DND-41 (cell line): Measurements from ENCODE around the gene ATP6V0B.

ENCODE experiments used
- ATAC-seq: fragments of 200-7000 bp; cut with Tn5 transposase; 3 replicates; pipeline ENCODE4 v1.9.1; 2021; ENCODE audit warnings: low read depth; ENCODE audit not compliant: insufficient read depth
- DNase-seq: peaks from one replicate; pipeline ENCODE4 v3.0.0-alpha.2; 2020
- H2AFZ ChIP-seq: 2 replicates; pipeline ENCODE4 v1.6.0; 2012; ENCODE audit warnings: low read depth, low read length
- H3K27ac ChIP-seq: 2 replicates; pipeline ENCODE4 v1.5.1; 2012; ENCODE audit warnings: low read length, inconsistent platforms
- H3K27me3 ChIP-seq: fragments of 200-600 bp; sonication (generic); 2 replicates; pipeline ENCODE4 v1.6.0; 2012; ENCODE audit warnings: low read length, mild to moderate bottlenecking, inconsistent platforms; ENCODE audit not compliant: insufficient read depth, poor library complexity
- H3K36me3 ChIP-seq: 2 replicates; pipeline ENCODE4 v1.5.1; 2012; ENCODE audit warnings: low read length, inconsistent platforms; ENCODE audit not compliant: insufficient read depth
- H3K4me1 ChIP-seq: 2 replicates; pipeline ENCODE4 v1.5.1; 2012; ENCODE audit warnings: mild to moderate bottlenecking, low read length; ENCODE audit not compliant: insufficient read depth
- H3K4me2 ChIP-seq: 2 replicates; pipeline ENCODE4 v1.6.0; 2012; ENCODE audit warnings: mild to moderate bottlenecking, moderate library complexity, low read length, inconsistent platforms; ENCODE audit not compliant: insufficient read depth
- H3K4me3 ChIP-seq, 2 experiments: fragments of 200-600 bp in 1 of 2; shearing (Covaris generic) in 1 of 2; 2 replicates each; pipeline ENCODE4 v1.5.1; 2012 to 2016; ENCODE audit warnings: inconsistent platforms in 2 of 2, low read length in 2 of 2, mild to moderate bottlenecking in 2 of 2, low read depth in 1 of 2, moderate library complexity in 1 of 2
- H3K79me2 ChIP-seq: 2 replicates; pipeline ENCODE4 v1.6.0; 2012; ENCODE audit warnings: low read length, inconsistent platforms; ENCODE audit not compliant: insufficient read depth
- H3K9ac ChIP-seq: 2 replicates; pipeline ENCODE4 v1.6.0; 2012; ENCODE audit warnings: low read depth, mild to moderate bottlenecking, inconsistent platforms, low read length, moderate library complexity
- H3K9me3 ChIP-seq: 2 replicates; pipeline ENCODE4 v1.5.1; 2012; ENCODE audit warnings: low read length, moderate library complexity, mild to moderate bottlenecking, inconsistent platforms; ENCODE audit not compliant: insufficient read depth, severe bottlenecking
- H4K20me1 ChIP-seq: 2 replicates; pipeline ENCODE4 v1.6.0; 2012; ENCODE audit warnings: low read length; ENCODE audit not compliant: insufficient read depth
- CTCF ChIP-seq: IDR thresholded peaks from 2 replicates; pipeline ENCODE4 v1.5.1; 2012; ENCODE audit warnings: borderline replicate concordance, low read length, moderate library complexity, mild to moderate bottlenecking; ENCODE audit not compliant: poor library complexity, severe bottlenecking; ENCODE audit errors: extremely low read depth
- EZH2 ChIP-seq: IDR thresholded peaks from 3 replicates; pipeline ENCODE4 v1.6.1; 2012; ENCODE audit warnings: borderline replicate concordance, low read depth, mild to moderate bottlenecking, moderate library complexity, low read length, inconsistent platforms; ENCODE audit not compliant: severe bottlenecking

Gene ATP6V0B

DNA sequence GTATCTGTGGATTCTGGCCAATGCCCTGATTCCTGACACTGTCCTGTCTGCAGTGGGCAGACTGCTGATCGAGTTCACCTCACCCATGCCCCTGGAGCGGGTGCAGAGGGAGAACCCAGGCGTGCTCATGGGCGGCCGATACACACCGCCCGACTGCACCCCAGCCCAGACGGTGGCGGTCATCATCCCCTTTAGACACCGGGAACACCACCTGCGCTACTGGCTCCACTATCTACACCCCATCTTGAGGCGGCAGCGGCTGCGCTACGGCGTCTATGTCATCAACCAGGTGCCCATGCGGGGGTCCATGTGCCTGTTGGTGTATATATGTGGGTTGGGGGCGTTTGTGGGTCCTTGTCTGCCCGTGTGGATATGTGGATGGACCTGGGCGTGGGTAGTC, 6.9 kb downstream of the ATP6V0B start:
- Histone ChIP-seq H2AFZ (no peak overlapping the region), H3K9ac (no peak overlapping the region), H4K20me1 (peaks cover 20% of the 10 kb centered on the region), H3K79me2 (peaks cover 6% of the 10 kb centered on the region), H3K4me1 (peaks cover 24% of the 10 kb centered on the region), H3K36me3 (peaks cover 19% of the 10 kb centered on the region), H3K27ac (no peak overlapping the region), H3K9me3 (no peaks in the 10 kb centered on the region), H3K27me3 (peaks cover 7% of the 10 kb centered on the region), H3K4me3 (no peak overlapping the region), H3K4me2 (no peak overlapping the region)
- no peak for DNase-seq
- no peak for TF ChIP-seq EZH2
- TF ChIP-seq CTCF, result no peak
- no peak for ATAC-seq

DNA sequence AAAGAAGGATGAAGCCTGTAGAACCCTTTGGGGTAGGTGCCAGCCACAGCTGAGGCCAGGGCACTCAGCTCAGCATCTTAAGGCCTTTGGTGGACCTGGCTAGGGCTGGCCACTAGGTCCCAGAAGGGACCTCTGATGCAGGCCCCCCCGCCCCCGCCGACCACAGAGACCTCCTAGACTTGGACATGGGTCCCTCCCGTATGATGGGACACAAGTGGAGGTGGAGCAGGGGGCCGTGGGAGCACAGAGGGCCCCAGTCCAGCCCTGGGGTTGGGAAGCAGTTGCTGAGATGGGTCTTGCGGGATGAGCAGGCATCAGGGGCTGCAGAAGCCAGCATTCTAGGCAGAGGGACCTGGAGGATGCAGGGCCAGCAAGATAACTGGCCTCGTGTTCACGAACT, 7.5 kb downstream of the ATP6V0B start:
- no peak overlapping the region for H3K9ac ChIP-seq

DNA sequence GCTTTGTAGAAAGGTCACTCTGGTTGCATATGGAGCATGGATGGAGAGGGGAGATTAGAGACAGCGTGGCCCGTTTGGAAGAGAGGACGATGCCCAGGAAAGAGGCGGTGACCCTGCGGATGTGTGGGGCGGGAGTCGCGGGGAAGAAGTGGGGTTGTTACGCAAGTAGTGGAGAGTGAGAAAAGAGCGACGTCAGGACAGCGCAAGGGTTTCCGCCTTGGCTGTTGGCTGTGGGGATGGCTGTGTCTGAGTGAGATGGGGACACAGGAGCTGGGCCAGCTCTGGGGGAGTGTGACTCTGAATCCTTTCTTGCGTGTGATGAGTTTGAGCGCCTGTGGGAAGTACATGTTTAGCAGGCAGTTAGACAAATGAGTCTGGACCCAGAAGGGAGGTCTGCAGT, 8.0 kb downstream of the ATP6V0B start:
- no peak overlapping the region for H3K4me3 ChIP-seq
- ATAC-seq (no peak), DNase-seq (no peak)
- peaks cover 13% of the 10 kb centered on the region for H3K4me1 ChIP-seq
- no peak overlapping the region for H3K9ac ChIP-seq
- no peak overlapping the region for H3K4me2 ChIP-seq
- H2AFZ ChIP-seq, result no peak overlapping the region
- H3K27ac ChIP-seq, result no peak overlapping the region
- peaks cover 9% of the 10 kb centered on the region for H4K20me1 ChIP-seq
- H3K27me3 ChIP-seq, result peaks cover 11% of the 10 kb centered on the region
- H3K9me3 ChIP-seq, result no peaks in the 10 kb centered on the region
- H3K36me3 ChIP-seq, result peaks cover 7% of the 10 kb centered on the region
- TF ChIP-seq CTCF, result no peak
- TF ChIP-seq EZH2, result no peak
- H3K79me2 ChIP-seq, result no peaks in the 10 kb centered on the region

More for the DNA sequence above, 7.5 kb downstream of the ATP6V0B start:
- Histone ChIP-seq H2AFZ (no peak overlapping the region), H3K27me3 (peaks cover 11% of the 10 kb centered on the region), H3K79me2 (no peaks in the 10 kb centered on the region), H3K4me1 (peaks cover 18% of the 10 kb centered on the region), H4K20me1 (peaks cover 14% of the 10 kb centered on the region), H3K36me3 (peaks cover 13% of the 10 kb centered on the region), H3K27ac (no peak overlapping the region), H3K4me2 (no peak overlapping the region), H3K4me3 (no peak overlapping the region), H3K9me3 (no peaks in the 10 kb centered on the region)
- TF ChIP-seq EZH2 (no peak), CTCF (no peak)
- DNase-seq, result no peak
- ATAC-seq, result no peak

DNA sequence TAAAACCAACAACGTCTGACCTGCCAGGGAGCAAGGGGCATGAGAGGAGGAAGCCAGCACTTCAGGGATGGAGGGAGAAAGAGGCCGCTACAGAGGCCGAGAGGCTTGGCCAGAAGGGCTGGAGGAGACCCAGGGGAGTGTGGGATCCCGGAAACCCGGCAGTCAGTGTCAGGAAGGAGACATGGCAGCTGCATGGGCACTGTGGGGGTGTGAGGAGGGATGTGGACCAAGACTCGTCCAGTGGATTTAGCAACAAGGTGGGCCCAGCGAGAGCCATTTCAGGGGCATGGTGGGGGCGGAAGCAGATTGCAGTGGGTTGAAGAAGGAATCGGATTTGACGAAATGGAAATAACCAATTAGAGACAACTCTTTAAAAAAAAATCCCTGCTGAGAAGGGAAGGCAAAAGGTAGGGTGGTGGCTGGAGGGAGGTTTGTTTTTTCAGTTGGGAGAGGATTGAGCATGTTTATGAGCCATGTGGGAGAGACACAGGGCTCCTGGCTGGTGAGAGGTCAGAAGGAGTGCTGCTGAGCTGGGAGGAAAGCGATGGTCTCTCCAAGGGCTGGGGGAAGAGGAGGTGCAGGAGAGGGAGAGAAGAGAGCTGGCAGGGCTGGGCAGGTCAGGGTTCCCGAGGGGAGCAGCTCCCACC, 8.6 kb downstream of the ATP6V0B start:
- H3K36me3 ChIP-seq, result peaks cover 1% of the 10 kb centered on the region
- H4K20me1 ChIP-seq, result peaks cover 3% of the 10 kb centered on the region; the same call in 1 of the 2 replicates
- H3K27ac ChIP-seq, result no peak overlapping the region
- ATAC-seq, result no peak
- H3K4me1 ChIP-seq, result peaks cover 10% of the 10 kb centered on the region
- H3K4me2 ChIP-seq, result no peak overlapping the region
- H3K9ac ChIP-seq, result no peak overlapping the region
- no peak overlapping the region for H2AFZ ChIP-seq
- TF ChIP-seq CTCF (no peak), EZH2 (no peak)
- no peak overlapping the region for H3K4me3 ChIP-seq
- no peaks in the 10 kb centered on the region for H3K9me3 ChIP-seq
- no peak for DNase-seq
- no peaks in the 10 kb centered on the region for H3K79me2 ChIP-seq
- peaks cover 11% of the 10 kb centered on the region for H3K27me3 ChIP-seq
